ENCODE measurements around the gene SLC52A3.
A peak's percentile ranks its signal among the peaks of the same experiment; 100 is the strongest.

The SLC52A3 gene

DNA sequence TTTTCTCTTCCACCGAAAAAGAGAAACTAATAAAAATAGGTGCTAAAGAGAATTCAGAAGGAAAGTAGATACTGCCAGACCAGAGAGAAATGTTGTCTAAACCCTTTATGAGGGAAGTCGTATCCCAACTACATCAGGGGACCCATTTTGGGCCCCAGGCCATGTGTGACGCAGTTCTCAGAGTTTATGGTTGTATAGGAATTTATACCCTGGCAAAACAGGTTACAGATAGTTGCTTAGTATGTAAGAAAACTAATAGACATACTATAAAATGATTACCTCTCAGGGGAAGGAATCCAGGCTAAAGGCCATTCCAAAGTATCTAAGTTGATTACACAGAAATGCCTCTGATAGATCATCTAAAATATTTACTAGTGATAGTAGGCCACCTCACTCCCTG lies 28.6 kb upstream of the SLC52A3 start:
- no peak for TF ChIP-seq ZFX (IDR thresholded peaks at IDR 0.05)
- TF ChIP-seq, protein P1, sequence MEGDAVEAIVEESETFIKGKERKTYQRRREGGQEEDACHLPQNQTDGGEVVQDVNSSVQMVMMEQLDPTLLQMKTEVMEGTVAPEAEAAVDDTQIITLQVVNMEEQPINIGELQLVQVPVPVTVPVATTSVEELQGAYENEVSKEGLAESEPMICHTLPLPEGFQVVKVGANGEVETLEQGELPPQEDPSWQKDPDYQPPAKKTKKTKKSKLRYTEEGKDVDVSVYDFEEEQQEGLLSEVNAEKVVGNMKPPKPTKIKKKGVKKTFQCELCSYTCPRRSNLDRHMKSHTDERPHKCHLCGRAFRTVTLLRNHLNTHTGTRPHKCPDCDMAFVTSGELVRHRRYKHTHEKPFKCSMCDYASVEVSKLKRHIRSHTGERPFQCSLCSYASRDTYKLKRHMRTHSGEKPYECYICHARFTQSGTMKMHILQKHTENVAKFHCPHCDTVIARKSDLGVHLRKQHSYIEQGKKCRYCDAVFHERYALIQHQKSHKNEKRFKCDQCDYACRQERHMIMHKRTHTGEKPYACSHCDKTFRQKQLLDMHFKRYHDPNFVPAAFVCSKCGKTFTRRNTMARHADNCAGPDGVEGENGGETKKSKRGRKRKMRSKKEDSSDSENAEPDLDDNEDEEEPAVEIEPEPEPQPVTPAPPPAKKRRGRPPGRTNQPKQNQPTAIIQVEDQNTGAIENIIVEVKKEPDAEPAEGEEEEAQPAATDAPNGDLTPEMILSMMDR (conservative IDR thresholded peaks at IDR 0.05) = no peak
- H3K27ac ChIP-seq = no peak overlapping the region

DNA sequence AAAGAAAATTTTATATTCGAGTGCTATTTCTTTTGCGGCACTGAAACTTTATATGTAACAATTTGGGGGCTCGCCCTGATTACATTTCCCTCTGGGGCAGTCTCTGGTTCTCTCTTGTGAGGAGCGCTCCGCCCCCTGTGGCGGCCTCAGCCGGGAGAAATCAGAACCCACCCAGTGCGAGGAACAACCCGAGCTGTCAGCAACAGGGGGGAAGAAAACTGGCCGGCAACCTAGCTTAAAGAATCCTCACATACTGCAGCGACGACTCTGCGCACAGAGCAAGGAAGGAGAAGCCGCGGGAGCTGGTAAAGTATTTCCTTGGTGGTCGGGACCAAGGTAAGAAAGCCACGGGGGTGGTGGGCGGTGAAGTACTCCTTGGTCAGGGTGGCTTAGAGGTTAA lies 23.9 kb upstream of the SLC52A3 start:
- H3K27ac ChIP-seq = no peak overlapping the region
- TF ChIP-seq, protein P1 (conservative IDR thresholded peaks at IDR 0.05) = no peak
- no peak for TF ChIP-seq ZFX (IDR thresholded peaks at IDR 0.05)

DNA sequence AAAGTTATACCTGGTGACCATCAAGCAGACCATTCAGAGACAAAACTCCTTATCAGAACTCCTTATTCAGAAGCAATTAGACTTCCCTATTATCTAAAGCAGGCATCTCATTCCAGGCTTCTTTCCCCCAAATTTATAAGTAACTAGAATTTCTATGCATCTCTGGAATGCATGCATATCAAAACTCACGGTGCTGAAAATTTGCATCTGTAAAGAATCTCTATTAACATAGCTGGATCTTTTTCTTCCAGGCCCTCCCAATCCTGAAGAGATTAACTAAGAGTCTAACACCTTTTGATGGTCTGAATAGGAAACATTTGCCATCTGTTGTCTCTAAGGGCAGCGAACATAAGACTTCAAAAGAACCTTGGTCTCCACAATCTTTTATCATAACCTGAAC lies 22.8 kb upstream of the SLC52A3 start:
- no peak overlapping the region for H3K27ac ChIP-seq

DNA sequence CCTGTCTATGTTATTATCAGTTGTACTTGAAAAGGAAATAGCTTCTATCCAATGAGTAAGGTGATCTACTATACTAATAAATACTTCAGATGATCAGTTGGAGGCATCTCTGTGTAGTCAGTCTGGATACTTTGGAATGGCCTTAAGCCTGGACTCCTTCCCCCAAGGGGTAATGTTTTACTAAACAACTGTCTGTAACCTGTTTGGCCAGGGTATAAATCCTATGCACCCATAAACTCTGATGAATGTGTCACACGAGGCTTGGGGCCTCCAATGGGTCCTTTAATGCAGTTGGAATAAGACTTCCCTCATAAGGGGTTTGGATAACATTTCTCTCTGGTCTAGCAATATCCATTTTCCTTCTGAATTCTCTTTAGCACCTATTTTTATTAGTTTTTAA lies 19.5 kb upstream of the SLC52A3 start:
- no peak for TF ChIP-seq ZFX (IDR thresholded peaks at IDR 0.05)
- TF ChIP-seq, protein P1 (conservative IDR thresholded peaks at IDR 0.05) = no peak
- H3K27ac ChIP-seq = no peak overlapping the region

More for the DNA sequence above, 22.8 kb upstream of the SLC52A3 start:
- TF ChIP-seq, protein P1 (conservative IDR thresholded peaks at IDR 0.05) = no peak
- no peak for TF ChIP-seq ZFX (IDR thresholded peaks at IDR 0.05)

DNA sequence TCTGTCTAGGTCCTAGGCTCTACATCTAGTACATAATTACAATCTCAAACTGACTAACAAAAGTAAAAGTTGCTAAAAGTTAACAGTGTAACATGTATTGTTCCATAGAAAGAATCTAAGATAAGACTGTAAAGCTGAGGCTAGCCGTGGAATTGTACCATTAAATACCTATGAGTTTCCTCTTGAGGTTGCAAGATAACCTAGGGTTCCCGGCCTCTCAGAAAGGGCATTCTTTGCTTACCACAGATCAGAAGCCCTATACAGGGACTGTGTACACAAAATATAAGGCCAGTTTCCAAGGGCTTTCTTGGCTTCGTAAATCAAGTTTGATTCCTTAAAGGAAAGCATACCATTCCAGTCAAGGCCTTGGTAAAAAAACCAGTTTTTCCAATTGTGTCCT lies 11.5 kb upstream of the SLC52A3 start:
- TF ChIP-seq ZFX (IDR thresholded peaks at IDR 0.05) = no peak
- TF ChIP-seq, protein P1 (conservative IDR thresholded peaks at IDR 0.05) = no peak
- H3K27ac ChIP-seq = no peak overlapping the region

DNA sequence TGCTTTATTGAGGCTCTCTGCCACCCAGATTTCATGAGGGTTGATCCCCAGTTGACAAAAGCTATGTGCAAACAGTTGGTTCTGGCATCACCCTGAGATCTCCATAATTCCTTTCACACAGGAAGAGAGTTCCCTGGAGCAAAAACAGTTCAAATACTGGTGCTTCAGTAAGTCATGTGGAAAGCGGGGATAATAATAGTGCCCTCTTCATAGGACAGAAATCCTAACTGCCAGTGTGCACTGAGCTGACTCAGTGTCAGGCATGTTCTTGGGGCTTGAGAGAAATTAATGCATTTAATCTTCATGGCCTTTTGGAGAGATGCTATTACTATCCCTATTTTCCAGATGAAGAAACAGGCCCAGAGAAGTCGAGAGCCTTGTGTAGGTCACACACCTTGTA lies 7.9 kb upstream of the SLC52A3 start:
- TF ChIP-seq, protein P1 (conservative IDR thresholded peaks at IDR 0.05) = no peak
- TF ChIP-seq ZFX (IDR thresholded peaks at IDR 0.05) = no peak
- no peak overlapping the region for H3K27ac ChIP-seq

DNA sequence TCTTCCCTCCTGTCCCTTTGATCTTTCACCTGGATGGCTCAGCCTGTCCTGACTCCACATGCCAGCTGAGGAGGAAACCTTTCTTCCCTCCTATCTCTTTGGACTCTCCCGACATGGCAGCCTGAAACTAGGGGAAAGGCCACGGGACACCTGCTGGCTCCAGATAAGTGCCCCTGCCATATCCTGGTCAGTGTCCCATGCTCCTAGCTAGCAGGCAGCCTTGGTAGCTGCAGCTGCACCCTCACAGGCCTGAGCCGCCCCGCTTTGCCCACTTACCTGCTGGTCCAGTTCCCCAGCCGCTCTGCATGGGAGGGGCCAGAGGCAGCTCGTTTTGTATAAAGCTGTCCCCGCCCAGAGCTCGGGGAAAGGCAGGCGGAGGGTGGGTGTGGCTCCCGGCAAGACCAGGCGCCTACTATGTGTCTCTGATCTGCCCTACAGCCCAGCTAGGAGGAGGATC lies 7.4 kb upstream of the SLC52A3 start:
- no peak for TF ChIP-seq ZFX (IDR thresholded peaks at IDR 0.05)
- TF ChIP-seq, protein P1 (conservative IDR thresholded peaks at IDR 0.05) = no peak
- H3K27ac ChIP-seq = peak overlapping the region; percentile 5; the same call in 1 of the 2 replicates
